GM12878 (cell line): ENCODE data around the gene ROBO1. TPM values are rescaled to one million over a fixed set of nuclear protein-coding genes. Genes with fewer than 3 reads are reported as not detected.

Experiments
- ATAC-seq: fragments of 200-7000 bp; cut with Tn5 transposase; 3 replicates; pipeline ENCODE4 v1.9.1; 2020; ENCODE audit warnings: mild to moderate bottlenecking, moderate library complexity
- BruUV-seq: library from RNA; stranded (reverse); fragments of 400-500 nt; replicated peaks from 2 replicates; lab custom pipeline; 2021; lab: Mats Ljungman, UMichigan
- CTCF ChIA-PET: fragments of 300-600 bp; sonication (Branson Sonifier 250); formaldehyde crosslinking; extraction: SDS; loops from one replicate; lab custom pipeline; 2021; ENCODE audit warnings: inconsistent platforms; lab: Yijun Ruan, JAX
- POLR2A ChIA-PET: fragments of 350-600 bp; formaldehyde crosslinking; extraction: SDS; loops from one replicate; lab custom pipeline; 2021; ENCODE audit warnings: inconsistent platforms; lab: Charles Lee
- RAD21 ChIA-PET: fragments of 300-600 bp; sonication (Branson Sonifier 250); formaldehyde crosslinking; loops from one replicate; lab custom pipeline; 2023; ENCODE audit warnings: antibody characterized with exemption; ENCODE audit not compliant: unreplicated experiment; lab: Charles Lee
- SMC1A ChIA-PET: fragments of 300-600 bp; sonication (Branson Sonifier 250); formaldehyde crosslinking; loops from one replicate; lab custom pipeline; 2023; ENCODE audit not compliant: unreplicated experiment, uncharacterized antibody; lab: Charles Lee
- DNase-seq: peaks from one replicate; pipeline ENCODE4 v3.0.0-alpha.2; 2011; ENCODE audit warnings: low read depth, low spot score
- FAIRE-seq: peaks from 3 replicates; lab custom pipeline; 2011; peaks lifted over from hg19 to GRCh38; lab: Jason Lieb, UNC
- H2AFZ ChIP-seq: 2 replicates; pipeline ENCODE4 v1.6.0; 2011; ENCODE audit warnings: low read depth, low read length, control low read depth; ENCODE audit not compliant: control insufficient read depth
- H3K27ac ChIP-seq: 2 replicates; pipeline ENCODE4 v1.5.1; 2011; ENCODE audit warnings: control low read depth; ENCODE audit not compliant: control insufficient read depth, insufficient read depth
- H3K27me3 ChIP-seq, 2 experiments: replicated peaks in 1 of 2; 2 replicates each; pipeline versions ENCODE4 v1.6.0 to v1.6.1; 2011; ENCODE audit warnings: low read length in 1 of 2; ENCODE audit not compliant: control insufficient read depth in 2 of 2, insufficient read depth in 2 of 2
- H3K36me3 ChIP-seq, 2 experiments: 2 replicates each; pipeline ENCODE4 v1.5.1; 2011; ENCODE audit warnings: low read length in 1 of 2; ENCODE audit not compliant: control insufficient read depth in 2 of 2, insufficient read depth in 2 of 2
- H3K4me1 ChIP-seq: 2 replicates; pipeline ENCODE4 v1.6.1; 2011; ENCODE audit warnings: mild to moderate bottlenecking, low read length, moderate library complexity, mixed read lengths; ENCODE audit not compliant: control insufficient read depth, insufficient read depth
- H3K4me2 ChIP-seq: 2 replicates; pipeline ENCODE4 v1.6.0; 2011; ENCODE audit warnings: control low read depth; ENCODE audit not compliant: control insufficient read depth, insufficient read depth
- H3K4me3 ChIP-seq: fragments of 200-600 bp; sonication (generic); 2 replicates; pipeline ENCODE4 v1.5.1; 2016
- H3K79me2 ChIP-seq: 2 replicates; pipeline ENCODE4 v1.6.0; 2011; ENCODE audit warnings: low read length; ENCODE audit not compliant: control insufficient read depth, insufficient read depth
- H3K9ac ChIP-seq: 2 replicates; pipeline ENCODE4 v1.8.0; 2011; ENCODE audit warnings: low read length, control low read depth, mixed read lengths; ENCODE audit not compliant: control insufficient read depth, insufficient read depth
- H3K9me3 ChIP-seq: replicated peaks from 3 replicates; pipeline ENCODE4 v1.5.1; 2011; ENCODE audit warnings: mild to moderate bottlenecking, low read length; ENCODE audit not compliant: control insufficient read depth, insufficient read depth
- H4K20me1 ChIP-seq: 2 replicates; pipeline ENCODE4 v1.6.0; 2011; ENCODE audit not compliant: control insufficient read depth, insufficient read depth
- KAT2A ChIP-seq: conservative IDR thresholded peaks from 2 replicates; pipeline ENCODE4 v1.6.1; 2011; ENCODE audit warnings: low read depth, low read length; ENCODE audit not compliant: control insufficient read depth
- MXI1 ChIP-seq: fragments of 150-350 bp; IDR thresholded peaks from 2 replicates; pipeline ENCODE4 v1.6.1; 2011; ENCODE audit warnings: low read depth, mild to moderate bottlenecking, inconsistent platforms, low read length, improper control_type of control experiment
- SIN3A ChIP-seq: IDR thresholded peaks from 2 replicates; pipeline ENCODE4 v1.6.1; 2012; ENCODE audit warnings: low read depth, low read length, improper control_type of control experiment
- ZBTB4 ChIP-seq: fragments of 450-650 bp; formaldehyde crosslinking; IDR thresholded peaks from 2 replicates; pipeline ENCODE4 v1.4.0; 2022; ENCODE audit warnings: mild to moderate bottlenecking, moderate library complexity
- ZNF217 ChIP-seq: fragments of 450-650 bp; IDR thresholded peaks from 2 replicates; pipeline ENCODE4 v1.6.1; 2017; ENCODE audit warnings: antibody characterized with exemption, mild to moderate bottlenecking
- ZZZ3 ChIP-seq: IDR thresholded peaks from 2 replicates; pipeline ENCODE4 v1.6.1; 2011; ENCODE audit warnings: low read depth; ENCODE audit not compliant: control insufficient read depth, insufficient read length
- WGBS: methylation state at CpG from one replicate; pipeline ENCODE4 v1.1.6; 2016; ENCODE audit warnings: low lambda C conversion rate; ENCODE audit not compliant: insufficient replicate concordance, insufficient coverage; ENCODE audit errors: missing lambda C conversion rate; 5-methylcytosine and 5-hydroxymethylcytosine counted together
- in situ Hi-C: fragments of 300-500 bp; cut with MboI; formaldehyde crosslinking; loops from 9 replicates; pipeline ENCODE4 v1.14.3; 2018; ENCODE audit warnings: mixed read lengths
- intact Hi-C: fragments of 100-400 bp; cut with micrococcal nuclease; formaldehyde crosslinking; loops from one replicate; pipeline ENCODE4 v1.14.2; 2022; ENCODE audit not compliant: unreplicated experiment
- polyA plus RNA-seq, 11 experiments: library from polyadenylated mRNA; depleted of rRNA in 4 of 11; unstranded in 6 of 11; stranded (reverse) in 5 of 11; fragments of >200 nt; fragmentation: Nextera tagmentation in 4 of 11; fragmentation: Illumina TruSeq in 1 of 11; extraction: Ambion mirVana in 4 of 11; extraction: Trizol in 1 of 11; gene quantifications; 1 replicate in 1 of 11; 2 replicates in 10 of 11; pipeline versions ENCODE4 v1.2.1 to v1.2.3, GENCODE V29; 2011 to 2016; ENCODE audit warnings: inconsistent platforms in 2 of 11, missing spikeins in 2 of 11, low read depth in 1 of 11
- total RNA-seq, 4 experiments: library from RNA; depleted of rRNA in 3 of 4; stranded (reverse); fragments of >200 nt in 3 of 4; fragmentation: Illumina TruSeq in 1 of 4; extraction: Trizol in 1 of 4; gene quantifications; 2 replicates each; pipeline versions ENCODE4 v1.2.1 to v1.2.3, GENCODE V29; 2013 to 2021
- TF ChIP-seq, protein P1 (sequence below): fragments of 450-650 bp; IDR thresholded peaks from 2 replicates; pipeline ENCODE4 v1.6.1; 2018; ENCODE audit warnings: mild to moderate bottlenecking, low read depth, moderate library complexity; ENCODE audit not compliant: partially characterized antibody

The ROBO1 gene
- total and polyA plus RNA-seq, 10 of the 15 experiments (the other 5 are each of a cell fraction or from before 2014, with no cell fraction given) = 0.29 to 46.5 (median 1.2) TPM

DNA sequence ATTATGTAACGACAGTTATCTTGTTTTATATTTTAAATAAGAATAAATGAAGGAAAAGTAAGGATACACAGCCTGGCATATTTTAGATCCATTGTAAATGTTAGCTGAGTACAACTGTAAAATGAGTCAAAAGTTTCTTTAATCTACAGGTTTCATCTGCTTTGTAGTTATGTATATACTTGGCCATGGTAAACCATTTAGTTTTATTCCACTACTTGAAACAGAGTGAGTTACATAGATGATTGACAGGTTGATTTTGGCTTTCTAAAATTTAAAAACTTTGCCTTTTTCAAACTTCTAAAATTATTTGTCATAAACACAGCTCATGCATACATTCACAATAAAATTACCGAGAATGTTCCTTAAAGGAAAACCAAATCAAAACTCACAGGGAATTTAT lies 371.2 kb downstream of the ROBO1 start:
- Histone ChIP-seq H3K4me1 (no peaks in the 10 kb centered on the region), H4K20me1 (no peaks in the 10 kb centered on the region), H3K36me3 (no peaks in the 10 kb centered on the region), H3K27ac (no peak overlapping the region), H3K9me3 (no peaks in the 10 kb centered on the region), H3K9ac (no peak overlapping the region), H3K4me3 (no peak overlapping the region), H3K27me3 (no peaks in the 10 kb centered on the region), H3K79me2 (no peaks in the 10 kb centered on the region), H2AFZ (no peak overlapping the region), H3K4me2 (no peak overlapping the region)
- ChIA-PET RAD21 (no interaction called here), SMC1A (no interaction called here), POLR2A (no interaction called here), CTCF (interaction anchor here (1.2 kb wide), 1 partner anchor 34 kb away, joined by 3 read pairs; no protein-coding TSS in a partner anchor)
- no peak for DNase-seq
- no TSS peak for BruUV-seq
- intact Hi-C loops = no loop called here
- no peak for ATAC-seq
- WGBS = 30% methylated on average over 2 of the region's 2 CpGs
- no peak for FAIRE-seq
- in situ Hi-C loops = no loop called here
- TF ChIP-seq MXI1 = no peak
- TF ChIP-seq, protein P1, sequence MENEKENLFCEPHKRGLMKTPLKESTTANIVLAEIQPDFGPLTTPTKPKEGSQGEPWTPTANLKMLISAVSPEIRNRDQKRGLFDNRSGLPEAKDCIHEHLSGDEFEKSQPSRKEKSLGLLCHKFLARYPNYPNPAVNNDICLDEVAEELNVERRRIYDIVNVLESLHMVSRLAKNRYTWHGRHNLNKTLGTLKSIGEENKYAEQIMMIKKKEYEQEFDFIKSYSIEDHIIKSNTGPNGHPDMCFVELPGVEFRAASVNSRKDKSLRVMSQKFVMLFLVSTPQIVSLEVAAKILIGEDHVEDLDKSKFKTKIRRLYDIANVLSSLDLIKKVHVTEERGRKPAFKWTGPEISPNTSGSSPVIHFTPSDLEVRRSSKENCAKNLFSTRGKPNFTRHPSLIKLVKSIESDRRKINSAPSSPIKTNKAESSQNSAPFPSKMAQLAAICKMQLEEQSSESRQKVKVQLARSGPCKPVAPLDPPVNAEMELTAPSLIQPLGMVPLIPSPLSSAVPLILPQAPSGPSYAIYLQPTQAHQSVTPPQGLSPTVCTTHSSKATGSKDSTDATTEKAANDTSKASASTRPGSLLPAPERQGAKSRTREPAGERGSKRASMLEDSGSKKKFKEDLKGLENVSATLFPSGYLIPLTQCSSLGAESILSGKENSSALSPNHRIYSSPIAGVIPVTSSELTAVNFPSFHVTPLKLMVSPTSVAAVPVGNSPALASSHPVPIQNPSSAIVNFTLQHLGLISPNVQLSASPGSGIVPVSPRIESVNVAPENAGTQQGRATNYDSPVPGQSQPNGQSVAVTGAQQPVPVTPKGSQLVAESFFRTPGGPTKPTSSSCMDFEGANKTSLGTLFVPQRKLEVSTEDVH = no peak
- no peak for TF ChIP-seq ZNF217
- no peak for TF ChIP-seq ZBTB4 (CRISPR knock-in tag)
- TF ChIP-seq SIN3A = no peak
- no peak for TF ChIP-seq ZZZ3
- TF ChIP-seq KAT2A = no peak
